Esophagus (tissue), 2 donors: ENCODE results near the gene PLCH2. TPM values are rescaled to one million over a fixed set of nuclear protein-coding genes. Genes with fewer than 3 reads are reported as not detected.

ENCODE experiments used
- H3K27ac ChIP-seq, 2 donors: one replicate each; pipeline ENCODE4 v1.5.1; 2013; ENCODE audit warnings: low read depth in 2 of 2, mild to moderate bottlenecking in 2 of 2, inconsistent platforms in 1 of 2, low read length in 1 of 2, moderate library complexity in 1 of 2
- H3K27me3 ChIP-seq, 2 donors: one replicate each; pipeline ENCODE4 v1.6.1; 2013; ENCODE audit warnings: low read length in 2 of 2, control low read depth in 1 of 2, mild to moderate bottlenecking in 1 of 2; ENCODE audit not compliant: insufficient read depth in 2 of 2, control insufficient read depth in 1 of 2
- H3K36me3 ChIP-seq, 2 donors: one replicate each; pipeline ENCODE4 v1.6.1; 2013; ENCODE audit warnings: low read length in 1 of 2; ENCODE audit not compliant: control insufficient read depth in 2 of 2, insufficient read depth in 2 of 2
- H3K4me1 ChIP-seq, 2 donors: one replicate each; pipeline ENCODE4 v1.6.1; 2013; ENCODE audit warnings: low read length in 1 of 2; ENCODE audit not compliant: control insufficient read depth in 2 of 2, insufficient read depth in 2 of 2
- H3K4me3 ChIP-seq, 2 donors: one replicate each; pipeline ENCODE4 v1.5.1; 2013; ENCODE audit warnings: low read length in 2 of 2, mild to moderate bottlenecking in 2 of 2, low read depth in 1 of 2, moderate library complexity in 1 of 2
- H3K9me3 ChIP-seq, 2 donors: one replicate each; pipeline ENCODE4 v1.6.1; 2013; ENCODE audit warnings: mild to moderate bottlenecking in 2 of 2, low read depth in 1 of 2, low read length in 1 of 2, moderate library complexity in 1 of 2; ENCODE audit not compliant: control insufficient read depth in 2 of 2, insufficient read depth in 1 of 2
- WGBS, 2 donors: extraction: QIAGEN DNeasy Blood & Tissue Kit; methylation state at CpG; one replicate each; pipeline ENCODE4 v1.1.7; 2013; 5-methylcytosine and 5-hydroxymethylcytosine counted together
- polyA plus RNA-seq, 2 donors: library from polyadenylated mRNA; stranded (reverse); fragments of 200-250 nt; gene quantifications; one replicate each; pipeline ENCODE4 v1.2.3, GENCODE V29; 2013
- donor health status: healthy with polysubstance abuse.
- donor health status: Bipolar disorder and iron deficiency.

Gene PLCH2
- polyA plus RNA-seq, 2 donors: 19.2 to 88.7 TPM

GRCh38 chr1:2526824-2527555, 50.9 kb downstream of the PLCH2 start:
- H3K27ac ChIP-seq: peak overlapping the region; percentile 77 to 92
- no peaks in the 10 kb centered on the region for H3K9me3 ChIP-seq
- peaks cover 37 to 52% of the 10 kb centered on the region in 2 donors for H3K4me1 ChIP-seq
- peak overlapping the region; percentile 23 to 86 for H3K4me3 ChIP-seq
- H3K27me3 ChIP-seq: no peaks in the 10 kb centered on the region
- WGBS, 2 donors: 24 to 30% methylated on average over 20 of the region's 20 CpGs
- no peaks in the 10 kb centered on the region for H3K36me3 ChIP-seq

- Histone ChIP-seq H3K9me3 (no peaks in the 10 kb centered on the region), H3K27ac (peak overlapping the region; percentile 43 to 77), H3K36me3 (no peaks in the 10 kb centered on the region), H3K4me1 (peaks cover 37 to 57% of the 10 kb centered on the region in 2 donors), H3K27me3 (no peaks in the 10 kb centered on the region), H3K4me3 (no peak overlapping the region)
- 66 to 83% methylated on average over 4 of the region's 4 CpGs for WGBS, 2 donors
Observed at GRCh38 chr1:2527556-2527860, 51.4 kb downstream of the PLCH2 start.

GRCh38 chr1:2528016-2528415, 51.9 kb downstream of the PLCH2 start:
- Histone ChIP-seq H3K27ac (peak overlapping the region in 1 of 2 donors; percentile 2), H3K4me1 (peaks cover 37 to 60% of the 10 kb centered on the region in 2 donors), H3K4me3 (no peak overlapping the region), H3K9me3 (no peaks in the 10 kb centered on the region), H3K27me3 (no peaks in the 10 kb centered on the region), H3K36me3 (no peaks in the 10 kb centered on the region)
- 39 to 43% methylated on average over 12 of the region's 12 CpGs for WGBS, 2 donors

GRCh38 chr1:2528611-2528965, 52.5 kb downstream of the PLCH2 start:
- no peak overlapping the region for H3K27ac ChIP-seq
- peak overlapping the region in 1 of 2 donors; percentile 45 for H3K4me3 ChIP-seq
- no peaks in the 10 kb centered on the region for H3K27me3 ChIP-seq

GRCh38 chr1:2528966-2529783, 53.1 kb downstream of the PLCH2 start:
- Histone ChIP-seq H3K9me3 (no peaks in the 10 kb centered on the region), H3K27ac (peak overlapping the region; percentile 26 to 47), H3K4me3 (peak overlapping the region; percentile 44 to 45), H3K36me3 (no peaks in the 10 kb centered on the region), H3K27me3 (no peaks in the 10 kb centered on the region), H3K4me1 (peaks cover 35 to 61% of the 10 kb centered on the region in 2 donors)
- 4 to 7% methylated on average over 62 to 84 of the region's 84 CpGs for WGBS, 2 donors

More at GRCh38 chr1:2528611-2528965, 52.5 kb downstream of the PLCH2 start:
- H3K4me1 ChIP-seq: peaks cover 37 to 61% of the 10 kb centered on the region in 2 donors
- no peaks in the 10 kb centered on the region for H3K36me3 ChIP-seq
- WGBS, 2 donors: 37 to 56% methylated on average over 10 of the region's 10 CpGs
- H3K9me3 ChIP-seq: no peaks in the 10 kb centered on the region

GRCh38 chr1:2529784-2530512, 53.9 kb downstream of the PLCH2 start, which contains the start of gene HES5:
Gene HES5, minus strand, starts transcription at chr1:2530263. Its CDS starts 99 bp downstream, at chr1:2530164.
- H3K4me1 ChIP-seq: peaks cover 33 to 60% of the 10 kb centered on the region in 2 donors
- peak within 1 kb of the TSS; percentile 44 to 45 for H3K4me3 ChIP-seq
- 1% methylated on average over 71 to 91 of the region's 91 CpGs for WGBS, 2 donors
- H3K27ac ChIP-seq: peak within 1 kb of the TSS; percentile 50 to 65
- no peaks in the 10 kb centered on the region for H3K9me3 ChIP-seq
- no peaks in the 10 kb centered on the region for H3K36me3 ChIP-seq
- H3K27me3 ChIP-seq: no peaks in the 10 kb centered on the region

GRCh38 chr1:2530513-2531361, 54.6 kb downstream of the PLCH2 start:
- 13 to 16% methylated on average over 21 to 30 of the region's 30 CpGs for WGBS, 2 donors
- Histone ChIP-seq H3K4me3 (peak overlapping the region; percentile 44 to 45), H3K27me3 (no peaks in the 10 kb centered on the region), H3K36me3 (no peaks in the 10 kb centered on the region), H3K27ac (peak overlapping the region; percentile 50 to 65), H3K9me3 (no peaks in the 10 kb centered on the region), H3K4me1 (peaks cover 31 to 61% of the 10 kb centered on the region in 2 donors)

GRCh38 chr1:2532485-2533160, 56.5 kb downstream of the PLCH2 start:
- Histone ChIP-seq H3K36me3 (no peaks in the 10 kb centered on the region), H3K27ac (peak overlapping the region in 1 of 2 donors; percentile 43), H3K9me3 (no peaks in the 10 kb centered on the region), H3K4me3 (no peak overlapping the region), H3K27me3 (no peaks in the 10 kb centered on the region), H3K4me1 (peaks cover 25 to 61% of the 10 kb centered on the region in 2 donors)
- 51 to 63% methylated on average over 20 to 23 of the region's 23 CpGs for whole genome bisulfite sequencing, 2 donors
